Measurements from ENCODE around the gene ARHGAP28.

DNA sequence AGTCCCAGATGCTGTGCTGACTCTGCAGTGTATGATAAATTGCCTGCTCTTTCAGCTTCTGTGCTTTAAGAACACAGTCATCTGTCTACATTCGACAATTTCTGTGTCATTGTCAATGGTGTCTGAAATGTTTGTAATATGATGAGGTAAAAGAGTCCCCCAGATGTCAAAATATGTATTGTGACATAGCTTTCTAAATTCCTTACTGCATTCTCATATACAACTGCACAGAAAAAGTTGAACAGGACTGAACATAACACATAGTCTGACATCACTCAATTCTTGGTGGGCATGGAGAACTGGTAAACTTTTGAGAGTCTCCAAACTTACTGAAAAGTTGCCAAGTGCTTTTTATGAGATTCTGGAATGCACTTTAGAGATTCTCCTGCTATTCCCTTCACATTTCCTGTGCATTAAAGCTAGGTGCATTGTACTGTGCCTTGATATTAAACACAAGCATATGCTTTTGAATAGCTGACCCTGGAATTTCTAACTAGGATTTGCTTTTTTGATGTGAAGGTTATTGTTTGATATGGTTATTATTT, 48.1 kb upstream of the ARHGAP28 start:
- TF ChIP-seq POLR2A (IDR thresholded peaks at IDR 0.05) = no peak
- TF ChIP-seq, protein P1, sequence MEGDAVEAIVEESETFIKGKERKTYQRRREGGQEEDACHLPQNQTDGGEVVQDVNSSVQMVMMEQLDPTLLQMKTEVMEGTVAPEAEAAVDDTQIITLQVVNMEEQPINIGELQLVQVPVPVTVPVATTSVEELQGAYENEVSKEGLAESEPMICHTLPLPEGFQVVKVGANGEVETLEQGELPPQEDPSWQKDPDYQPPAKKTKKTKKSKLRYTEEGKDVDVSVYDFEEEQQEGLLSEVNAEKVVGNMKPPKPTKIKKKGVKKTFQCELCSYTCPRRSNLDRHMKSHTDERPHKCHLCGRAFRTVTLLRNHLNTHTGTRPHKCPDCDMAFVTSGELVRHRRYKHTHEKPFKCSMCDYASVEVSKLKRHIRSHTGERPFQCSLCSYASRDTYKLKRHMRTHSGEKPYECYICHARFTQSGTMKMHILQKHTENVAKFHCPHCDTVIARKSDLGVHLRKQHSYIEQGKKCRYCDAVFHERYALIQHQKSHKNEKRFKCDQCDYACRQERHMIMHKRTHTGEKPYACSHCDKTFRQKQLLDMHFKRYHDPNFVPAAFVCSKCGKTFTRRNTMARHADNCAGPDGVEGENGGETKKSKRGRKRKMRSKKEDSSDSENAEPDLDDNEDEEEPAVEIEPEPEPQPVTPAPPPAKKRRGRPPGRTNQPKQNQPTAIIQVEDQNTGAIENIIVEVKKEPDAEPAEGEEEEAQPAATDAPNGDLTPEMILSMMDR (IDR thresholded peaks at IDR 0.05) = no peak

All from adrenal gland (tissue), 5 donors.